ENCODE measurements around the gene ASB7.

DNA sequence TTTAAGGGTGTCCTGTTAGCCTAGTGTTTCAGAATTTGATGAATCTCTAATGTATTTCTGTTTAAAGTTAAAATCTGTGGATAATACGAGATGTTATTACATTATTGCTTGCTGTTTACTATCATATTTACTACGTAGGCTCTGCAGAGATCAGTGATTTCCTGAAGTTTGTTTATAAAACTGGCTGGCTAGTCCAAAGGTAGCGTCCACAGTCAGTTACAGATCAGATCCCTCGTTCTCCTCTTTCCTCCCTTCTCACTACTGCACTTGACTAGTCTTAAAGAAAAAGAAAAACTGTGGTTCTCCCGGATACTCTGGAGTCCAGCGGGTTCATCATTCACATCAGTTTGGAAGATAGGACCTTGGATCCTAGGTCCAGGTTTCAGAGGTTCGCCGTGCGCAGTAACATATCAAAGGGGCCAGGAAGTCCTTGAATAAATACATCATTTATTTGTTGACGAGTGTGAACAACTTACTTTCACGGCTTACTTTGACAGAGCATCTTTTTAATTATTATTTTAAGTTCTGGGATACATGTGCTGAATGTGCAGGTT lies 35.9 kb downstream of the ASB7 start:
- TF ChIP-seq, protein P1, sequence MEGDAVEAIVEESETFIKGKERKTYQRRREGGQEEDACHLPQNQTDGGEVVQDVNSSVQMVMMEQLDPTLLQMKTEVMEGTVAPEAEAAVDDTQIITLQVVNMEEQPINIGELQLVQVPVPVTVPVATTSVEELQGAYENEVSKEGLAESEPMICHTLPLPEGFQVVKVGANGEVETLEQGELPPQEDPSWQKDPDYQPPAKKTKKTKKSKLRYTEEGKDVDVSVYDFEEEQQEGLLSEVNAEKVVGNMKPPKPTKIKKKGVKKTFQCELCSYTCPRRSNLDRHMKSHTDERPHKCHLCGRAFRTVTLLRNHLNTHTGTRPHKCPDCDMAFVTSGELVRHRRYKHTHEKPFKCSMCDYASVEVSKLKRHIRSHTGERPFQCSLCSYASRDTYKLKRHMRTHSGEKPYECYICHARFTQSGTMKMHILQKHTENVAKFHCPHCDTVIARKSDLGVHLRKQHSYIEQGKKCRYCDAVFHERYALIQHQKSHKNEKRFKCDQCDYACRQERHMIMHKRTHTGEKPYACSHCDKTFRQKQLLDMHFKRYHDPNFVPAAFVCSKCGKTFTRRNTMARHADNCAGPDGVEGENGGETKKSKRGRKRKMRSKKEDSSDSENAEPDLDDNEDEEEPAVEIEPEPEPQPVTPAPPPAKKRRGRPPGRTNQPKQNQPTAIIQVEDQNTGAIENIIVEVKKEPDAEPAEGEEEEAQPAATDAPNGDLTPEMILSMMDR (IDR thresholded peaks at IDR 0.05; ENCODE audit: poor library complexity, severe bottlenecking), result no peak
- TF ChIP-seq EP300 (conservative IDR thresholded peaks at IDR 0.05; ENCODE audit: poor library complexity, severe bottlenecking) (no peak), RAD21 (conservative IDR thresholded peaks at IDR 0.05) (no peak)
- TF ChIP-seq, protein P2, sequence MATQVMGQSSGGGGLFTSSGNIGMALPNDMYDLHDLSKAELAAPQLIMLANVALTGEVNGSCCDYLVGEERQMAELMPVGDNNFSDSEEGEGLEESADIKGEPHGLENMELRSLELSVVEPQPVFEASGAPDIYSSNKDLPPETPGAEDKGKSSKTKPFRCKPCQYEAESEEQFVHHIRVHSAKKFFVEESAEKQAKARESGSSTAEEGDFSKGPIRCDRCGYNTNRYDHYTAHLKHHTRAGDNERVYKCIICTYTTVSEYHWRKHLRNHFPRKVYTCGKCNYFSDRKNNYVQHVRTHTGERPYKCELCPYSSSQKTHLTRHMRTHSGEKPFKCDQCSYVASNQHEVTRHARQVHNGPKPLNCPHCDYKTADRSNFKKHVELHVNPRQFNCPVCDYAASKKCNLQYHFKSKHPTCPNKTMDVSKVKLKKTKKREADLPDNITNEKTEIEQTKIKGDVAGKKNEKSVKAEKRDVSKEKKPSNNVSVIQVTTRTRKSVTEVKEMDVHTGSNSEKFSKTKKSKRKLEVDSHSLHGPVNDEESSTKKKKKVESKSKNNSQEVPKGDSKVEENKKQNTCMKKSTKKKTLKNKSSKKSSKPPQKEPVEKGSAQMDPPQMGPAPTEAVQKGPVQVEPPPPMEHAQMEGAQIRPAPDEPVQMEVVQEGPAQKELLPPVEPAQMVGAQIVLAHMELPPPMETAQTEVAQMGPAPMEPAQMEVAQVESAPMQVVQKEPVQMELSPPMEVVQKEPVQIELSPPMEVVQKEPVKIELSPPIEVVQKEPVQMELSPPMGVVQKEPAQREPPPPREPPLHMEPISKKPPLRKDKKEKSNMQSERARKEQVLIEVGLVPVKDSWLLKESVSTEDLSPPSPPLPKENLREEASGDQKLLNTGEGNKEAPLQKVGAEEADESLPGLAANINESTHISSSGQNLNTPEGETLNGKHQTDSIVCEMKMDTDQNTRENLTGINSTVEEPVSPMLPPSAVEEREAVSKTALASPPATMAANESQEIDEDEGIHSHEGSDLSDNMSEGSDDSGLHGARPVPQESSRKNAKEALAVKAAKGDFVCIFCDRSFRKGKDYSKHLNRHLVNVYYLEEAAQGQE (IDR thresholded peaks at IDR 0.05; ENCODE audit: borderline replicate concordance), result no peak

Measured in neural cell (in vitro differentiated cells).